Measurements from ENCODE around the gene IMPG1. TPM values are rescaled to one million over a fixed set of nuclear protein-coding genes. Genes with fewer than 3 reads are reported as not detected.

The IMPG1 gene
- total RNA-seq, 2 donors from 2014 or later: not detected

DNA sequence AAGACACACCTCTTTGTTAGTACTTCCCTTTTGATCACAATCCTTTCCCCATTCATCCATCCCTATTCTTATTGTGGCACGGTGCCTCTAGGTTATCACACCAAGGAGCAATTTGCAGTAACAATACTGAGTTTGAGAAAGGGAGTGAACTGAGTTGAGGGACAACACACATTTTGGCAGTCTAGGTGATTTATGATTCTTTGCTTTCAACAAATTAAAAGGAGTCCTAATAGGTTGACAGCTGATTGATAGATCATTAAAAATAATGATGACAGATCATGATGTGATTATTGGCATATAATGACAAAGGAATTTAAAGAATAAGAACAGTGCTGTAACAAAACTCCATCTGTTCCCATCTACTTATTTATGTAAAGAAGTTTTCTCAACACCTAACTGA, 36.7 kb downstream of the IMPG1 start:
- Histone ChIP-seq H3K36me3 (ENCODE audit: control insufficient read depth, insufficient read depth, low read length) (no peaks in the 10 kb centered on the region), H3K4me3 (ENCODE audit: low read length) (no peak overlapping the region), H3K9me3 (ENCODE audit: control insufficient read depth, low read length) (no peaks in the 10 kb centered on the region), H3K27ac (ENCODE audit: low read depth, low read length) (no peak overlapping the region), H3K9ac (ENCODE audit: extremely low read depth, low read length, poor library complexity, severe bottlenecking) (no peak overlapping the region), H3K4me1 (ENCODE audit: control insufficient read depth, insufficient read depth, low read length) (no peaks in the 10 kb centered on the region), H3K27me3 (ENCODE audit: control insufficient read depth, insufficient read depth, low read length, poor library complexity, severe bottlenecking) (no peaks in the 10 kb centered on the region)
- no peaks in the 10 kb centered on the region for H3K9me3 Mint-ChIP-seq
- no peak overlapping the region for H3K4me3 Mint-ChIP-seq
- TF ChIP-seq, protein P1, sequence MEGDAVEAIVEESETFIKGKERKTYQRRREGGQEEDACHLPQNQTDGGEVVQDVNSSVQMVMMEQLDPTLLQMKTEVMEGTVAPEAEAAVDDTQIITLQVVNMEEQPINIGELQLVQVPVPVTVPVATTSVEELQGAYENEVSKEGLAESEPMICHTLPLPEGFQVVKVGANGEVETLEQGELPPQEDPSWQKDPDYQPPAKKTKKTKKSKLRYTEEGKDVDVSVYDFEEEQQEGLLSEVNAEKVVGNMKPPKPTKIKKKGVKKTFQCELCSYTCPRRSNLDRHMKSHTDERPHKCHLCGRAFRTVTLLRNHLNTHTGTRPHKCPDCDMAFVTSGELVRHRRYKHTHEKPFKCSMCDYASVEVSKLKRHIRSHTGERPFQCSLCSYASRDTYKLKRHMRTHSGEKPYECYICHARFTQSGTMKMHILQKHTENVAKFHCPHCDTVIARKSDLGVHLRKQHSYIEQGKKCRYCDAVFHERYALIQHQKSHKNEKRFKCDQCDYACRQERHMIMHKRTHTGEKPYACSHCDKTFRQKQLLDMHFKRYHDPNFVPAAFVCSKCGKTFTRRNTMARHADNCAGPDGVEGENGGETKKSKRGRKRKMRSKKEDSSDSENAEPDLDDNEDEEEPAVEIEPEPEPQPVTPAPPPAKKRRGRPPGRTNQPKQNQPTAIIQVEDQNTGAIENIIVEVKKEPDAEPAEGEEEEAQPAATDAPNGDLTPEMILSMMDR (conservative IDR thresholded peaks at IDR 0.05): no peak
- no peaks in the 10 kb centered on the region for H3K36me3 Mint-ChIP-seq (ENCODE audit: low read depth)
- no peaks in the 10 kb centered on the region for H3K27me3 Mint-ChIP-seq (ENCODE audit: insufficient read depth)
- DNase-seq: no peak
- no peak overlapping the region for H3K27ac Mint-ChIP-seq
- no peaks in the 10 kb centered on the region for H3K4me1 Mint-ChIP-seq
- WGBS, 2 experiments (ENCODE audit: insufficient coverage in 1 of 2, insufficient read length in 1 of 2): 67 to 89% methylated on average over 1 of the region's 1 CpG

DNA sequence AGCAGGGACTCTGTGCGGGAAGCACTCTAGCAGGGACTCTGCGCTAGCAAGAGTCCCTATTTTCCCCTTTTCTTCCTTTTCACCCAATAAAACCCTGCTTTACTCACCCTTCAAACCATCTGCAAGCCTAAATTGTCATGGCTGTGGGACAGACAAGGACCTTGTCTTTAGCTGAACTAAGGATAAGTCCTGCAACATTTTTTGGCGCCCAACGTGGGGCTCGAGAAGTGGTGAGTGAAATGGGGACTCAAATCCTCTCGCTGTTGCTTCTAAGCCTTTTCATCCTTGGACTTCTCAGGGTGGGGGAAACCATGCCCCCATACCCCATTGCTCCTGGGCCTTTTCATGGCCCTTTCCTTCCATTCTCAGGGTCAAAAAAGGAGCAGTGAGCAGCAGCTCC, 46.4 kb downstream of the IMPG1 start:
- WGBS, 2 experiments (ENCODE audit: insufficient coverage in 1 of 2, insufficient read length in 1 of 2): 95 to 100% methylated on average over 4 to 6 of the region's 6 CpGs
- H3K4me1 ChIP-seq (ENCODE audit: control insufficient read depth, insufficient read depth, low read length): no peaks in the 10 kb centered on the region
- H3K4me1 Mint-ChIP-seq: no peaks in the 10 kb centered on the region
- H3K36me3 ChIP-seq (ENCODE audit: control insufficient read depth, insufficient read depth, low read length): no peaks in the 10 kb centered on the region
- no peak overlapping the region for H3K27ac ChIP-seq (ENCODE audit: low read depth, low read length)
- TF ChIP-seq, protein P1 (conservative IDR thresholded peaks at IDR 0.05): no peak
- peaks cover 34% of the 10 kb centered on the region for H3K9me3 ChIP-seq (ENCODE audit: control insufficient read depth, low read length)
- no peak overlapping the region for H3K4me3 Mint-ChIP-seq
- no peak overlapping the region for H3K4me3 ChIP-seq (ENCODE audit: low read length)
- H3K27me3 ChIP-seq (ENCODE audit: control insufficient read depth, insufficient read depth, low read length, poor library complexity, severe bottlenecking): no peaks in the 10 kb centered on the region
- H3K9ac ChIP-seq (ENCODE audit: extremely low read depth, low read length, poor library complexity, severe bottlenecking): no peak overlapping the region
- H3K9me3 Mint-ChIP-seq: peaks cover 64% of the 10 kb centered on the region
- no peak overlapping the region for H3K27ac Mint-ChIP-seq
- no peaks in the 10 kb centered on the region for H3K27me3 Mint-ChIP-seq (ENCODE audit: insufficient read depth)
- DNase-seq: peak; percentile 63
- H3K36me3 Mint-ChIP-seq (ENCODE audit: low read depth): peaks cover 3% of the 10 kb centered on the region

DNA sequence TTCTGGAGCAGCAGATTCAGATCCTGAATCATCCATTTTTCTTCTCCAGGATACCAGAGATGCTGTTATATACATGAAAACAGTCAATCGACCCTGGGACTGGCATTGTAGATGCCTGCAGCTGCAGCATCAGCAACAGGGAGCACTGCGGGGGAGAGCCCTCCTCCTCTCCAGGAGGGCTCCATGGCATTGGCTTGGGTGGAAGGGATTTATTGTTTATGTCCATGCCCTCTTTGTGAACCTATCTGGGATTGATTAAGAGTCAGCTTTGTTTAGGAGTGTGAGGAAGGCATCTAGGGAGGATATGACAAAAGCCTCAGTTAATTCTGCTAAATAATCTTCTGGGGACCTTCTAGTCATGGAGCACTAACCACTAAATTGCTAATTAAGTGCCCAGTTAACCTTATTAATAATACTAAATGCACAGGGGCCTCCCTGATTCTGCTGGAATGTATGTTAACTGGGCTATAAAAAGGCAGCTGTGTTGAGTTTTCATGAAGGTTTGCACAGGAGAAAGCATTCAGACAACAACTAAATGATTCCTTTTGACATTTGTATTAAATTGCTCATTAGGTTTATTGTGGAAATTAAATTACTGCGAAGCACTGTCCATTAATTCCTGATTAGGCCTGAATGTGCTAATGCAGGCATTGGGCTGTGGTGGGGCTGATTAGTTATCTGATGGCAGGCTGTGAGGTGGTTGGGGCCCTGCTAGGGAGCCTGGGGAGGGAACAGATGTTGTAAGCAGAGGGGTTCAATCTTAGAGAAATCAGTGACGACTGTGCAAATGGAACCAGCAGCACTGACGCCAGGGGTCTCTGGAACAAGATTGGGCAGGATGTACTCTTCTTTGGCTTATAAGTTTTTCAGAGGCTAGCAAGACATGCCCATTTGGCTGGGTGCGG, 57.6 kb downstream of the IMPG1 start:
- Mint-ChIP-seq H3K27ac (peak overlapping the region; percentile 17), H3K27me3 (ENCODE audit: insufficient read depth) (no peaks in the 10 kb centered on the region), H3K4me1 (peaks cover 8% of the 10 kb centered on the region), H3K36me3 (ENCODE audit: low read depth) (no peaks in the 10 kb centered on the region), H3K9me3 (peaks cover 5% of the 10 kb centered on the region), H3K4me3 (no peak overlapping the region)
- no peak for DNase-seq
- no peak overlapping the region for H3K4me3 ChIP-seq (ENCODE audit: low read length)
- H3K27ac ChIP-seq (ENCODE audit: low read depth, low read length): no peak overlapping the region
- H3K9ac ChIP-seq (ENCODE audit: extremely low read depth, low read length, poor library complexity, severe bottlenecking): no peak overlapping the region
- no peaks in the 10 kb centered on the region for H3K9me3 ChIP-seq (ENCODE audit: control insufficient read depth, low read length)
- TF ChIP-seq, protein P1 (conservative IDR thresholded peaks at IDR 0.05): no peak
- peaks cover 2% of the 10 kb centered on the region for H3K4me1 ChIP-seq (ENCODE audit: control insufficient read depth, insufficient read depth, low read length)
- H3K36me3 ChIP-seq (ENCODE audit: control insufficient read depth, insufficient read depth, low read length): no peaks in the 10 kb centered on the region
- no peaks in the 10 kb centered on the region for H3K27me3 ChIP-seq (ENCODE audit: control insufficient read depth, insufficient read depth, low read length, poor library complexity, severe bottlenecking)
- WGBS, 2 experiments (ENCODE audit: insufficient coverage in 1 of 2, insufficient read length in 1 of 2): 88 to 91% methylated on average over 4 to 6 of the region's 6 CpGs

Data from endodermal cell (in vitro differentiated cells).